Sigmoid colon (tissue), 3 donors: ENCODE results near the gene CSKMT.

Experiments used
- CTCF ChIP-seq, 4 experiments: fragments of 450-650 bp in 3 of 4; fragments of 200-600 bp in 1 of 4; IDR thresholded peaks; one replicate each; pipeline ENCODE4 v1.5.1; 2016 to 2019; ENCODE audit warnings: antibody characterized with exemption in 4 of 4, mild to moderate bottlenecking in 3 of 4, moderate library complexity in 2 of 4
- POLR2A ChIP-seq, 2 donors: fragments of 450-650 bp; IDR thresholded peaks; one replicate each; pipeline ENCODE4 v1.6.1; 2016; ENCODE audit warnings: antibody characterized with exemption in 2 of 2, mild to moderate bottlenecking in 2 of 2, moderate library complexity in 2 of 2

GRCh38 chr11:62716206-62716605 is 51.1 kb downstream of the CSKMT start:
- TF ChIP-seq CTCF (IDR thresholded peaks at IDR 0.05) (no peak), POLR2A (IDR thresholded peaks at IDR 0.05) (no peak)
